HG02938 (cell line): ENCODE results near the gene TENM3.
"Not testable (repeated sequence)": the region's sequence is repeated elsewhere in the genome, so short reads cannot be mapped to it uniquely, and the experiment has no call there.

Source experiments
- ATAC-seq: cut with Tn5 transposase; IDR thresholded peaks from one replicate; pipeline ENCODE4 v1.9.1; 2021; ENCODE audit warnings: mild to moderate bottlenecking, moderate library complexity; ENCODE audit not compliant: unreplicated experiment

TENM3 gene

DNA sequence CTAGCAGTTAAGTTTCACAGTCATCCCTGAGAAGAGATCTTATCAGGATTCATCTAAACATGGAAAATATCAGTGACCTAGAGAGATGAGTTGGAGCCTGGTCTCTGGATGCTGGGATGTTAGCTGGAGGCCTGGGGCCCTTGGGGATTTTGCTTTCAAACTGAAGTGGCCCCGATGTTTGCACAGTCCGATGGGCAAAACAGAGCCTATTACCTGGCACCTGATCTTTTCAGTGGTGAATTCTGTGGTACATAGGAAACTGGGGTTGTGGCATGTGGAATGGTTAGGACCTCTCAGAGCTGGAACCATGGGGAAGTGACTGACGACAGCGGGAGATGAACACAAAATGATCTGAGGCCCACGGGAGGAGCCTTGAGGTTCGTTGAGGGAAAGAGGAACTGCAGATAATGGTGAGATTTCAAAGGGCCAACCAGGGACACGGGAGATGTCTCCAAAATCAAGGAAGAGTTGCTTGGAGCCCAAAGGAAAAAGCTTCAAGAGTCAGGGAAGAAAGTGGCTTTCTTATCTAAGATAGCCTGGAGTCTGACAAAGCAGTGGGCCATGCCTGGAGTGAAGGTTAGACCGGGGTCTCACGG lies 17.8 kb upstream of the TENM3 start:
- no peak for ATAC-seq

DNA sequence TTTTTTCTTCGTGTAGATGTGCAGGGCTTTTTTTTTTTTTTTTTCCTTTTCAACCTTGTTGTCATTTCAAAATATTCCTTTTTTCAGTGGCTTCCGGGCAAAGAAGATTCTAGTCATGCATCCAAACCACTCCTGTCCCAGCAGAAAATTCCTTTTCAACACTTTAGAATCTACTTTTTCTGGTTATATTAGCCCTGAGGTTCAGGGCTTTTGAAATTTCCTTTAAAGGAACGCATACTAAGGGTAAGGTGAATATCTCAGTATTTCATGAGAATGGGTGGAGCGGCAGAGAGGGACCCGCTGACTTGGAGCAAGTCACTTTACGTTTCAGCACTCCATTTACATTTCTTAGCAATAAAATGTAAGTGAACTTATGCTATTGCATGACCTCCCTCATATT lies 15.6 kb upstream of the TENM3 start:
- no peak for ATAC-seq

DNA sequence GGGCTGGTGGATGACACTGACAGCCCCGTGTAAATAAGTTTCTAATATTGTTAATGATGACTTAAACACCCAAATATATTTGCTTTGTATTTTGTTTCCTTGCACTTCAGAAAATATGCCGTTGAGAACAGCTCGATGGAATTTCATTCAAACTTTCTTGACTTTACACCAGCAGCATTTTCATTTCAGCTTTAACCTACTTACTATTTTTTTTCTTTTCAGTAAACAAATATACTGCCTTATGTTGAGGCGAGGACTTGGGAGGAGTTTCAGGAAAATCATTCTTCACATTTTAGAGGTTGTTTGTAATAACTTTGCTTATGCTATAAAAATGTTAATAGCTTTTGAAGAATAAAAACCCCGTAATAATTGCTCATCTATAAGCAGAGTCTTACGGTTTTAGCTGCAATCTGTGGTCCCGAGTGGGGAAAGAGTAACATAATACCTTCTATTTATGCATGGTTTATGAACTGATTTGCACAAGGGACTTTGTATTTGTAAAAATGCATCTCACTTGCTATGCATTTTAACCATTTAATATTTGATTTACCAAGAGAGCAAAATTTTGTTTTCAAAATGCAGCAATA lies 14.1 kb upstream of the TENM3 start:
- ATAC-seq = no peak

DNA sequence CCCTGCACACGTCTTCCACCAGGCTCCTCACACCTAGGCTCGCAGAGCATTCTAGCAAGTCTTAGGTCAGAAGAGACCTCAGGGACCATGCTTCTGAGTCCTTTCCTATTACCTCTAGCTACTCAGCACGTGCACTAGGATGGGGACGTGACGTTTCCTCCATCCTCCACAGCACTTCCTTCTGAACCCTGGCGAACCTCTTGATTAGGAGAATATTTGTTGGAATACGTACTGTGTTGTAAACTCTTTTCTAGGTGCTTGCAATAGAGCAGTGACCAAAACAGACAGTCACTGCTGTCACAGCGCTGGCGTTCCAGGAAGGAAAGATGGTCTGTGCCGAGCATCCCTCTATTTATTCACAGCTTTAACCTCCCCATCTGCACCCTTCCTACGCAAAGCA lies 12.9 kb upstream of the TENM3 start:
- no peak for ATAC-seq

DNA sequence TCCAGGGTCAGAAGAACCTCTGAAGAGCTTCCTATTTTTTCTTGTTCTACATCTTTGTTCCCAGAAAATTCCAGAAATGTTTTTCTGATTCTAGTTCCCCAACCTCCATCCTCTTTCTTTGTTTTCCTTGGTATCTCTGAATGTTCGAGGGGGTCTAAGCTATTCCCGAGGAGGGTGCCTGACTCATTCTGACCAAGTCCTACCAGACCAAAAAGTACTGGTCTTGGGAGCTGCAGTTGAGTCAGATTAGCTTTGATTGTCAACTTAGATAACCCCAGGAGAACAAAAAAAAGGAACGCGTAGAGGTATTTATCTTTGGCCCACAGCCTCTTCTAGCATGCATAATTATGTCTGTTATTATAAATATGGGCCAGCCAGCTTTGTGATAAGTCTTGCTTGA lies 12.1 kb upstream of the TENM3 start:
- ATAC-seq = no peak

DNA sequence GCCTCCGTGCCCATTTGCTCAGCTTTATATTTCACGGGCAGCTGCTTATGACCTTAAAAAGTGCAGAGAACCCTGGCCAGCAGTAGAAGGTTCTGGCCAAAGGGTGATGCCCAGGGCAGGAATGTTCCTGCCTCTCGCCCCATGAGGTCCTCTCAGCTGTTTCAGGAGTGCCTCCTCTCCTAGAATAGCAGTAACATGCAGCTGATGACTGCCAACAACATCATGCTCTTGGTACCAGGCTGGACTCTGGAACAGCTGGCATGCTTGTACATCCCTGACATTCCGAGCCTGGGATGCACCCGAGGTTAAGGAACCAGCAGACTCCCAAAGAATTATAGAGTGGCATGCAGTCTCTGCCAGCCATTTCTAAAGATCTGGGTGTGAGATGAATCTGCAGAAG lies 11.7 kb upstream of the TENM3 start:
- ATAC-seq = no peak

DNA sequence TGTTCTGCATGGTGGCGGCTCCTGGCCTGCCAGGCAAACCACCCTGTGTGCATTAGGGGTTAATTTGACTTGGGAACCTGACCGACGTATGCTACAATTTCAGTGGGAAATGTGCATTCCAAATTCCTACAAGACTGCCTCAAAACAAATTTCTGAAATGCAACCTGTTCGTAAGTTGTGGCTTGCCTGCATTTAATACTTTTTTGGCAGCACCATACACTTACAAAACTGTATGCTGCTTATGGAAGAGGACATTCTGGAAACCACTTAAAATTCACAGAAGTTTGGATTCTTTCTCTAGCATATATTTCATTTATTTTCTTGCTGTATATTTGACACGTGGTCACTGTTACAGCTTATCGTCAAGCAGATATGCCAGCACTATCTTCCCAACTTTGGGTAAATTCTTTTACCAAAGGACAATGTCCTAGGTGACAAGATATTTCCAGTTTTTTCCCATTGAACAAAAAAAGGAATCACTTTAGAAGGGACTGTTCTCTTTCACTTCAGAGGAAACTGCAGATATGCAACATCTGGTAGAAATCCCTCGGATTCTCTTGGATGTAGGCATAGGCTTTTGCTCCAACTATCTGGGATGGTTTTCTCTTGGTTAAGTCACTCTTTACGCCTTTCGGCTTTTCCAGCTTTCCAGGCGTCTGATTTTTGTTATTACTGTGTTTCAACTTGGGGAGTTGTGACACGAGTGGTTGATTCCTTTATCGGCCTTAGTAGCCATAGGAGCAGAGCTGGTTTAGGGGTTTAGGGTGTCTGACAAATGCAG lies 9.7 kb upstream of the TENM3 start:
- ATAC-seq = no peak

DNA sequence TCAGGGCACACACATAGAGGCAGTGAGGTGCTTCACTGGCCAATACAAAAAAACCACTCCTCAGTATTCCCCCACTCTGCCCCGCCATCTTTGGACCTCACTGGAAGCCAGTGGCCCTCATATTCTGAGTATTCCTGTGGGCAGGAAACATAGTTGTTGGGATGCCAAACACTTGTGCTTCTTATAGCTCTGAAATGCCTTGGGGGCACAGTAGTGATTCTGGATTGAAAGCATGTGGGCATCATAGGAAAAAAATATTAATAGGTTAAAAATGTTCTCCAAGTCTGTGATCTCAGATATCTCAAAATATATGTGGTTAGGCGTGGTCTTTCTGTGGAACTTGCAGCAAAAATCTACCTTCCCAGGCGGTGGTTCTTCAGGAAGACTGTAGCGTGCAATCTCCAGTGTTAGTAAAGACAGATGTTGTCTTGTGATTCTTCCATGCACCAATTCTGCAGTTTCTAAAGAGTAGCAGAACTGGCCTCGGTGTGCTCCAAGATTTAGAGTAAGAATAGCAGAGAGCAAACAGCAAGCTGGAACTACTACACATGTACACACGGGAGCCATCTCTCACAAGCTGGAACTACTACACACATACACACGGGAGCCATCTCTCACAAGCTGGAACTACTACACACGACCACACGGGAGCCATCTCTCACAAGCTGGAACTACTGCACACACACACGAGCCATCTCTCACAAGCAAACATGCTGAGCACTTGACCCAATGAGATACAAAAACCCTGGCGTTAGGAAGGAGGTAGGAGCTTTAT lies 8.0 kb upstream of the TENM3 start:
- ATAC-seq = no peak

DNA sequence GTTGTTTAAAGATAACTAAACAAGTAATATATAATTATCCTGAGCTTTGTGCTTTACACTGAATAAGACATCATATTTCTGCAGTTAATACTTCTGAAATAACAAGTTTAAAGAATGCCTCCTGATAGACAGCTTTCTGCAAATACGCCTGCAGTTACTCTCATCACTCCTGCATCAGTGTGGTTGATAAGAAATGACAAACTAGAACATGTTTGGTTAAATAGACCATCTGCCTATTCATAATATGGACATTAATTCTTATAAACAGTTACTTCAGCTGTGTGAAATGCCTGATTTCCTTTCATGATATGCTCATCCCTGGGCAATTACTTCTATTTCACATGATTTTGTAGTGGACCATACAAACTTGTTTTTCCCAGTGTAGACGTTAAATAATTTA lies 7.0 kb upstream of the TENM3 start:
- no peak for ATAC-seq

DNA sequence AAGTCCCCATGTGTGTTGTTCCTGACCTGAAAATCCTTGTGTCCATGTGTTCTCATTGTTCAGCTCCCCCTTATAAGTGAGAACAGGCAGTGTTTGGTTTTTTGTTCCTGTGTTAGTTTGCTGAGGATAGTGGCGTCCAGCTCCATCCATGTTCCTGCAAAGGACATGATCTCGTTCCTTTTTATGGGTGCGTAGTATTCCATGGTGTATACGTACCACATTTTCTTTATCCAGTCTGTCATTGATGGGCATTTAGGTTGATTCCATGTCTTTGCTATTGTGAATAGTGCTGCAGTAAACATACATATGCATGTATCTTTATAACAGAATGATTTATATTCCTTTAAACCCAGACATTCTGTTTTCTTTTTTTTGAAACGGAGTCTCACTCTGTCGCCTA lies 6.2 kb upstream of the TENM3 start:
- ATAC-seq = not testable (repeated sequence)

DNA sequence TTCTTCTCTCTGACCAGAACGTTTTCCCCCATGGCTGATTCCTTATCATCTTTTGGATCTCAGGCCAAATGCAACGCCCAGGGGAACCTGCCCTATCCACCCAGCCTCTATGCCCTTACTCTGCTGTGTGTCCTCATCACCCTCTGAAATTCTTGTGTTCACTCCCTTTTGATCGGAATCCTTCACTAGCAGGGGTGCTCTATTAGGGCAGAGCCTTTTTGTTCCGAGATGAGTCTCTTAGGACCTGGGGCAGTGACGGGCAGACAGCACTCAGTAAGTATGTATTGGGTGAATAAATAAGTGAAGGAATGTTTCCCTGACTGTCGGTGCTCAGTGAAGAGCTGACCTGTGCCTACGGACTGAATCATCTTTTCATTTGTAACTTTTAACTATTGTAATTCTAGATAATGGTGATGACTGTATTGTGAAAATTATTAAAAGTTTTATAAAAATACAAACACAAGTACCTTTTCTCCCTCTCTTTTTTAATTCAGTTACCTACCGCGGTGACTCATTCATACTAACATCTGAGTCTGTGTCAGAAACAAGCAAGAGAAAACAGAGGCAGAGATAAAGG lies 4.8 kb upstream of the TENM3 start:
- no peak for ATAC-seq

DNA sequence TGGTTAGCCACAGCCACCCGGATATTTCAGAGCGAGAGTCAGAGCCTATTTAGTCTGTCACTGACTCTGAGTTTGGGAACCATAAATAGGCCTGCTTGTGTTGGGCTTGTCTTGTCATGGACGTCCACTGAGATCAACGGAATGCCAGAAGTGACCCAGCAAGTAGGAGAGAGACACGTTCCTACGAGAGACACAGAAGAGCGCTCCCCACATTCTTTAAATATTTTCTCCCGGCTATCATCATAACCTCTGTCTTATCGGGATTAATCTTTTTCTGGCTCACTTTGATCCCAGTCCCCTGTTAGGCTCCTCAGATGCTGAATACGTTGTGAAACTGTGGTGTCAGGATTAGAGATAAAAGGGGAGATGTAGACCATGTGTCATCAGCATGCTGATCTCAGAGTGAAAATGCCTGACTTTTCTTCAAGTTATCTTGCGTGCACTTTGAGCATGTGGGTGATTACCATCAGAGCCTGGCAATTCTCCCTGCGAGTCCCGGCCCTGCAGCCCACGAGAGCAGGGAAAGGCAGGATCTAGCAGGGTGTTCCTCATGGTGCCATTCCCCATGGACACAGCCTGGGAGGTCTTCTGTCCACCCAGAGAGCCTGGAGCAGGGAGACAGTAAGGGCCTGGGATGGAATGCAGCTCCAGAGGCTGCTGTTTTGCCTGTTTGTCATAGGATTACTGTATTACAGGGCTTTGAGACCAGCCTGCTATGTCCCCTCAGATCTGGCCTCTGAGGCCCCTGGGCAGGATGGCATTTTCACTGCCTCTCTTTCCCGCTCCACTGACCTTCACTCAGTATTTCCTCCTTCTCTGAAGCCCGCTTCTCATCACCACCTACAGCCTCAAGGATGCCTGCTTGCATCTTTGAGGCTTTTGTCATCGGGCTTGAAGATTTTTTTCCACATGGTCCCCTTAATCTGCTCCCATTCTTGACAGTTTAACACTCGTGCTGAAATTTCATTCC lies 2.8 kb upstream of the TENM3 start:
- ATAC-seq = no peak

DNA sequence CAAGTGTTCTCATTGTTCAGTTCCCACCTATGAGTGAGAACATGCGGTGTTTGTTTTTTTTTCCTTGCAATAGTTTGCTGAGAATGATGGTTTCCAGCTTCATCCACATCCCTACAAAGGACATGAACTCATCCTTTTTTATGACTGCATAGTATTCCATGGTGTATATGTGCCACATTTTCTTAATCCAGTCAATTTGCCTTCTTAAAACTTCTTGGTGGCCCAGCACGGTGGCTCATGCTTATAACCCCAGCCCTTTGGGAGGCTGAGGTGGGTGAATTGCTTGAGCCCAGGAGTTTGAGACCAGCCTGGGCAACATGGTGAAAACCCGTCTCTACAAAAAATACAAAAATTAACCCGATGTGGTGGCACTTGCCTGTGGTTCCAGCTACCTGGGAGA lies 942 bp upstream of the TENM3 start:
- ATAC-seq = not testable (repeated sequence)

DNA sequence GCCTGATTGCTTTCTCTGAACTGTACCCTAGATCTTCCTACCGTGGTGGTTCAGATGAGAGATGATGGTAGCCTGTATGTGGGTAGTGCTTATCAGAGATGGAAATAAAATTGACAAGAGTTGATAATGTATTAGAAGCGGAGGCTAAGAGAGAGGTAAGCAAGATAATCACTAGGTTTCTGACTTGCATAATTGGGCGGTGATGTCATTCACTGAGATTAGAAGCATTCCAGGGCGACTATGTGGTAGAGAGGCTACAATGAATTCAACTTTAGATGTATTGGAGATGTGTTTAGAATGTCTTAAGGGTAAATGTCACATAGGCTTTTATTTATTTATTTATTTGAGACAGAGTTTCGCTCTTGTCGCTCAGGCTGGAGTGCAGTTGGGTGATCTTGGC lies 415 bp upstream of the TENM3 start:
- ATAC-seq = no peak

DNA sequence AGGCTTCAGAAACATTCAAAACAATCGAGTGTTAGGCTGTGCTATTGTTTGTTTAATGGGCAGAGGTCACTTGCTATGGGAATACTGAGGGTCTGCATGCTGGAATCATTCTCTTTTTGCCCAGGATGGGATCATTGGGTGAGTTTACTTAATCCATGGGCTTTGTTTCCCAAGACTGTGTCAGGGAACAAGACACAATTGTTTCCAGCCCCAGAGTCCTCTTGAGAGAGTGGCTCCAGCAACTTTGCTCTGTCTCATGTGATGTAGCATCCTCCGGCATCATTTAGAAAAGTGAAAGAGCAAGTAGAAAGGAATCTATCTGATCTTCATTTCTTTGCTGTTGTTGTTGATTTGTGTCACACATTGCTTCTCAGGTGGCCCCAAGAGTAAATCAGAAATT lies 1.8 kb downstream of the TENM3 start:
- ATAC-seq = no peak

DNA sequence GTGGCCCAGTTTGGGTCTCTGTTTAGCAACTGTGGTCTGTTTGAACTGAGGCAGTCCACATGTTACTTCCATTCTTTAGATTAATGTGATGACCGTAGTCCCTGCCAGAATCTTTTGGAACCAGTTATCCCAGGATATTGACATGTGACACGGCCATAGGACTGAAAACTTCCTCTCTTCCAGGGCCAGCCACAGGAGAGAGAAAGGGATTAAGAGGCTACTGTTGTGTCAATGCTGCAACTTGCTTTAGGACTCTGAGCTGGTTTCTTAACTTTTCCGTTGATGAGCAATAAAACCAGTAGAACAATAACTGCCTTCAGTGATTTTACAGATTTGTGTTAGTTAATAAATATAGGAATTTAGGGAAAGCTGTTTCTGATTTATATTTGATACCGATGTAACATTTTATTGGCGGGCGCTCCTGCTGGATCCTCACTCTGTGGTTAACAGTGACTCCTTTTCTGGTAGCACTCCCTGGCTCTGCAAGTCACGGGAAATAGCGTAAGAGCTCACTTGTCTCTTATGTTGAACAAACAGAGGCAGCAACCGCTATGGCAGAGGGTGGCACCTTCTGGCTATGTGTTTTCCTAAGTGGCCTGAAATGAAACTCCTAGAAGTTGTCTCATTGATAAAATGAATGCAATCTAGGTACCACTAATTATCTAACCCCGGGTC lies 2.5 kb downstream of the TENM3 start:
- ATAC-seq = no peak

DNA sequence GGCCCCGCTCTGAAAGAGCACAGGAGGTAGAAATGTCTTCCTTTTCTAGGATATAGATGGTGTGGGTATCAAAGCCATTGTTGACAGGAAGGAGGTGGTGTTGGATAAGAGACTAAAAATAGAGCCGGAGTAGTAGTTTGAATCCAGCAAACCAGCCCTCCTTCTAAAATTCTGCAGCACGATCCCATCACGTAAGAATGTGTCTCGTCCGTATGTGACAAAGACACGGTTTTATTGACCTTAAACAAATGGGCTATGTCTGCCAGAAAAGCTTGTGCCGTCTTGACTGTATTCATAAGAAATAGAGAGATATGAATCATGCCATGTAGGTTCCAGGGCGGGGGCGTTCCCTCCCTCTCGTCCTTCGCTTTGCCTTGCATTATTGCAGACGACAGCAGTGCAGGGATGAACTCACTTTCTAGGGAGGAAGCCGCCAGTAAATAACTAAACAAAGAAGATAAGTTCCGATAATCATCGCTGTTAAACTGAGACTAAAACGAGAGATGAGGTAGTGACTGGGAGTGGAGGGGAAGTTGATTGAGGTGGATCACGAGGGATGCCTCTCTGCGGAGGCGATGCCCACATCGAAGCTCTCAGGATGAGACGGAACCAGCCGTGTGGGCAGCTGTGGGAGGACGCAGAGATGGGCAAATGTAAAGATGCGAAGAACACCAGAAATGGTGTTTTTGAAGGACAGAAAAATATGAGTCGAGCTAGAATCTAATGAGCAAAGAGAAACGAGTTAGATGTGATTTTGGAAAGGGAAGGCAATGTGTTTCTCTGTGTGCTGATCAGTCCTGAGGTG lies 3.4 kb downstream of the TENM3 start:
- ATAC-seq = no peak

DNA sequence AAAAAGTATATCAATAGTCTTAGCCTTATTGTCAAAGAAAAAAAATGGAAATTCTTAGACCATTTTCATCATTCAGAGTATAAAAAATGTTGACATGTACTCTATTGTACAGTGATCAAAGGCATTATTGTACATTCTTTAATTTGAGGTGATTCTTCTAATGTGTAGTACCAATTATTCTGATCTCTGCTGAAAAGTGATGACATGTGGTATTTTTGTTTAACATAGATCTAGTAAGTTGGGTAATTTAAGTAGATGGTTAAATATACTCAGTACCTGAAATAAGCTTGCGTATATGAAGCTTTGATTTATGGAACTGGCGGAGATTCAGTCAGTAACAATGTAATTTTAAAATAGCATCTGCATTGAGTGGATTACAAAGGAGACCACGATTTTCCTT lies 5.1 kb downstream of the TENM3 start:
- no peak for ATAC-seq

DNA sequence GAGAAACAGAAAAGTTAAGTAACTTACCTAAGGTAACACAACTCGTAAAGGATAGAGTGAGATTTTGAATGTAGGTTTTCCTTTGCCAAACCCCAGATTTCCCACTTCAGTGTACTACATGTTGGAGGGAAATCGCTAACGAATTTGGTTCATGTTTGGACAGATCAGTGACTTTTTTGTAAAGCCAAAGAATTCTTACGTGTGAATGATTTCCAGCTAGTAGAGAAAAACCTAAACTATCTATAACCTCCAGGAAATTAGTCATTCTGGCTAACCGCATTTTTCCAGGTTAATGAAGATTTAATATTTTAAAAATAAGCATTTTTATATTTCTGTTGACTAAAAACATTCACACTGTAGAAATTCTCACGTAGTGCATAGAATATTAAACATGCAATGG lies 7.2 kb downstream of the TENM3 start:
- no peak for ATAC-seq
